Testis (tissue), 5 donors: ENCODE data around the gene RUVBL2. TPM values are rescaled to one million over a fixed set of nuclear protein-coding genes. Genes with fewer than 3 reads are reported as not detected.

ENCODE experiments used
- DNase-seq: peaks from one replicate; pipeline ENCODE4 v3.0.0-alpha.2; 2019
- H3K27ac ChIP-seq, 2 donors: fragments of 200-600 bp; sonication (generic); one replicate each; pipeline ENCODE4 v1.5.1; 2019
- H3K27me3 ChIP-seq: fragments of 200-600 bp; sonication (generic); one replicate; pipeline ENCODE4 v1.5.1; 2019
- H3K36me3 ChIP-seq: fragments of 200-600 bp; sonication (generic); one replicate; pipeline ENCODE4 v1.5.1; 2017; ENCODE audit warnings: low read depth; ENCODE audit errors: missing control alignments
- H3K4me1 ChIP-seq: fragments of 200-600 bp; sonication (generic); one replicate; pipeline ENCODE4 v1.5.1; 2019
- H3K4me3 ChIP-seq, 2 donors: fragments of 200-600 bp; sonication (generic); one replicate each; pipeline ENCODE4 v1.5.1; 2017 to 2019
- H3K9me3 ChIP-seq: fragments of 200-600 bp; sonication (generic); one replicate; pipeline ENCODE4 v1.5.1; 2017
- CTCF ChIP-seq, 3 experiments: fragments of 450-650 bp in 2 of 3; fragments of 200-600 bp in 1 of 3; sonication (generic) in 1 of 3; IDR thresholded peaks; one replicate each; pipeline ENCODE4 v1.5.1; 2016 to 2019; ENCODE audit warnings: antibody characterized with exemption in 3 of 3, mild to moderate bottlenecking in 2 of 3, moderate library complexity in 1 of 3
- POLR2A ChIP-seq: fragments of 450-650 bp; IDR thresholded peaks from one replicate; pipeline ENCODE4 v1.6.1; 2017; ENCODE audit warnings: antibody characterized with exemption, mild to moderate bottlenecking, moderate library complexity
- WGBS, 2 donors: methylation state at CpG; one replicate each; pipeline ENCODE4 v1.1.5; 2018; 5-methylcytosine and 5-hydroxymethylcytosine counted together
- intact Hi-C: fragments of 100-400 bp; cut with DNase I; formaldehyde crosslinking; loops from one replicate; pipeline ENCODE4 v1.15.1; 2023; ENCODE audit warnings: low total_unique reads
- long read RNA-seq, 2 donors: transcript quantifications; one replicate each; lab custom pipeline, GENCODE V29; 2026
- polyA plus RNA-seq: library from polyadenylated mRNA; stranded (reverse); fragments of 350-450 nt; fragmentation: Illumina TruSeq; extraction: RNeasy Lipid Tissue Mini Kit (QIAGEN cat#74804); gene quantifications from one replicate; pipeline ENCODE4 v1.2.3, GENCODE V29; 2014; ENCODE audit warnings: low read depth, low replicate concordance; ENCODE audit not compliant: insufficient read depth
- total RNA-seq, 2 donors: library from RNA; depleted of rRNA; stranded (reverse); fragments of >200 nt; gene quantifications; one replicate each; pipeline ENCODE4 v1.2.3, GENCODE V29; 2016

Gene RUVBL2
- total RNA-seq: 100 to 1,000 TPM; 299 to 395 TPM
- polyA plus RNA-seq: 528 TPM
- long read RNA-seq, donor 1, transcript RUVBL2-206 (15 exons, 2,009 nt): major isoform, 29 of 33 reads
- long read RNA-seq, donor 1, partial matches to known transcripts: 0 of 33 reads
- long read RNA-seq, donor 1, other reads (novel, unspliced or antisense): 0 of 33 reads
- long read RNA-seq, donor 2, transcript RUVBL2-206 (15 exons, 2,009 nt): major isoform, 13 of 17 reads
- long read RNA-seq, donor 2, partial matches to known transcripts: 0 of 17 reads
- long read RNA-seq, donor 2, other reads (novel, unspliced or antisense): 0 of 17 reads

GRCh38 chr19:48993175-48994034 lies at the start of gene RUVBL2, which contains the start of gene GYS1:
Gene RUVBL2, plus strand, starts transcription at chr19:48993887. Its CDS starts 25 bp downstream, at chr19:48993912.
Gene GYS1, minus strand, starts transcription at chr19:48993309. Its CDS starts 197 bp downstream, at chr19:48993112.
- H3K27me3 ChIP-seq: no peaks in the 10 kb centered on the region
- H3K36me3 ChIP-seq: no peaks in the 10 kb centered on the region
- H3K27ac ChIP-seq: peak within 1 kb of the TSS; percentile 92 to 93
- H3K9me3 ChIP-seq: no peaks in the 10 kb centered on the region
- TF ChIP-seq CTCF (IDR thresholded peaks at IDR 0.05) (peak; percentile 98 to 99 (median 99)), POLR2A (no peak)
- peak within 1 kb of the TSS; percentile 67 to 78 for H3K4me3 ChIP-seq
- peak; percentile 99 for DNase-seq
- H3K4me1 ChIP-seq: peaks cover 32% of the 10 kb centered on the region
- 0% methylated on average over 20 to 32 of the region's 56 CpGs for WGBS, 2 donors
- intact Hi-C loops: no loop called here

- Histone ChIP-seq H3K4me1 (no peaks in the 10 kb centered on the region), H3K36me3 (no peaks in the 10 kb centered on the region), H3K27ac (no peak overlapping the region), H3K9me3 (no peaks in the 10 kb centered on the region), H3K4me3 (no peak overlapping the region), H3K27me3 (no peaks in the 10 kb centered on the region)
- intact Hi-C loops: no loop called here
- WGBS, 2 donors: 79 to 84% methylated on average over 5 of the region's 5 CpGs
- TF ChIP-seq CTCF (IDR thresholded peaks at IDR 0.05): no peak
- TF ChIP-seq POLR2A: no peak
- DNase-seq: no peak
Measured at GRCh38 chr19:48945415-48945814, 48.3 kb upstream of the RUVBL2 start.

- H3K9me3 ChIP-seq: no peaks in the 10 kb centered on the region
- no peak overlapping the region for H3K27ac ChIP-seq
- intact Hi-C loops: no loop called here
- no peaks in the 10 kb centered on the region for H3K36me3 ChIP-seq
- no peak overlapping the region for H3K4me3 ChIP-seq
- no peak for DNase-seq
- H3K4me1 ChIP-seq: no peaks in the 10 kb centered on the region
- TF ChIP-seq CTCF (IDR thresholded peaks at IDR 0.05) (no peak), POLR2A (no peak)
- WGBS, 2 donors: 94% methylated on average over 2 of the region's 2 CpGs
- no peaks in the 10 kb centered on the region for H3K27me3 ChIP-seq
Measured at GRCh38 chr19:48945817-48946216, 47.9 kb upstream of the RUVBL2 start.

- intact Hi-C loops: no loop called here
- TF ChIP-seq CTCF (IDR thresholded peaks at IDR 0.05): no peak
- no peak for TF ChIP-seq POLR2A
- no peaks in the 10 kb centered on the region for H3K9me3 ChIP-seq
- H3K27me3 ChIP-seq: no peaks in the 10 kb centered on the region
- no peak for DNase-seq
- H3K4me3 ChIP-seq: no peak overlapping the region
- H3K36me3 ChIP-seq: no peaks in the 10 kb centered on the region
- no peaks in the 10 kb centered on the region for H3K4me1 ChIP-seq
- 67 to 88% methylated on average over 1 to 4 of the region's 9 CpGs for WGBS, 2 donors
- no peak overlapping the region for H3K27ac ChIP-seq
Measured at GRCh38 chr19:48946463-48947257, 47.0 kb upstream of the RUVBL2 start.
